ENCODE results near the gene PANK4. TPM values are rescaled to one million over a fixed set of nuclear protein-coding genes. Genes with fewer than 3 reads are reported as not detected.

The PANK4 gene
- total and polyA plus RNA-seq, 9 of the 15 experiments (the other 6 are each of a cell fraction or from before 2014, with no cell fraction given), result 0.93 to 55.6 (median 31.5) TPM

DNA sequence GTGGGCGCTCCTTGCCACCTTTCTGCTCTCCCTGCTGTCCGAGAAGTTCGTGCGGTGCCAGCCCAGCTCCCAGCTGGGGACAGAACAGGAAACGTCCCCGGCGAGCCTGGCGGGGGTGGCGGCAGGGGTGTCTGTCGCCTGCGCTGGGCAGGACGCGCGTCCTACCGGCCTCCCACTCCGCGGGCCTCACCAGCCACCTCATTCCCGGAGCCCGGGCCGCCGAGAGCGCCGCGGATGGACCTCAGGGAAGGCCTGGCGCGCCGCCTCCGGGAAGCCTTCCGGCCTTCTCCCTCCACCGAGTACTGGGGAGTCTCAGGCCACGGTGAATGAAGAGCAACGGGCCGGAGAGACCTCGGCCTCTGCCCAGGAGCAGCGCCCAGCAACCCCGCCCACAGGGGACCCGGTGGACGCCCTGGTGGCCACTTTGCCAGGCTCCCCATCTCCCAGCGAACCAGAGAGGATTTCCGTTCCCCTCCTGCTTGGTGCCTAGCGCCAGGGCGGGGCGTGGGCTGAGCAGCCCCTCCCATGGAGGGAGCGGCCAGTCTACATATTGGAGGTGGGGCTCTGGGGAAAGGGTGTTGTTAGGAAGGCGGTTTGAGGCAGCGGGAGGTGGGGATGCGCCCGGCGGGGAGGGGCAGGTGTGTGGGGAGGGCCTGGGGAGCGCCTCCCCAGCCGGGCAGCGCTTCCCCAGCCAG lies 20.3 kb upstream of the PANK4 start (continued):
- TF ChIP-seq ZNF407 (IDR thresholded peaks at IDR 0.05; ENCODE audit: low read depth), result no peak
- TF ChIP-seq CBX1 (IDR thresholded peaks at IDR 0.05; ENCODE audit: low read depth), result no peak
- TF ChIP-seq KLF6 (CRISPR knock-in tag; IDR thresholded peaks at IDR 0.05; ENCODE audit: borderline replicate concordance), result no peak
- no peak for TF ChIP-seq TCF15 (CRISPR knock-in tag; IDR thresholded peaks at IDR 0.05)
- TF ChIP-seq ZNF3 (CRISPR knock-in tag; IDR thresholded peaks at IDR 0.05), result no peak
- TF ChIP-seq ZSCAN32 (CRISPR knock-in tag; IDR thresholded peaks at IDR 0.05), result no peak
- TF ChIP-seq GATAD2A (IDR thresholded peaks at IDR 0.05), result no peak
- TF ChIP-seq ATF7 (IDR thresholded peaks at IDR 0.05), result peak; percentile 47; the same call in 1 of the 2 replicates
- no peak for TF ChIP-seq GATA2 (CRISPR knock-in tag; IDR thresholded peaks at IDR 0.05)
- no peak for TF ChIP-seq ZNF699 (CRISPR knock-in tag; IDR thresholded peaks at IDR 0.05; ENCODE audit: insufficient replicate concordance)
- TF ChIP-seq ZNF431 (CRISPR knock-in tag; IDR thresholded peaks at IDR 0.05), result no peak
- TF ChIP-seq HMGN3 (IDR thresholded peaks at IDR 0.05; ENCODE audit: borderline replicate concordance, extremely low read depth, insufficient read length, low read depth, low read length), result no peak
- TF ChIP-seq CBX8 (IDR thresholded peaks at IDR 0.05; ENCODE audit: borderline replicate concordance, extremely low read depth, low read depth, low read length, poor library complexity, severe bottlenecking), result no peak
- TF ChIP-seq TFAP4 (CRISPR knock-in tag; IDR thresholded peaks at IDR 0.05; ENCODE audit: borderline replicate concordance), result peak; percentile 37
- no peak for TF ChIP-seq ZNF354B (CRISPR knock-in tag; IDR thresholded peaks at IDR 0.05)
- no peak for TF ChIP-seq FOSL1 (tag; conservative IDR thresholded peaks at IDR 0.05)
